Measurements from ENCODE around the gene PDZD4.
A peak's percentile ranks its signal among the peaks of the same experiment; 100 is the strongest.

Gene PDZD4

GRCh38 chrX:153779891-153780677 is 50.3 kb downstream of the PDZD4 start:
- H3K4me3 ChIP-seq (ENCODE audit: low read depth in 1 of 2, low read length in 2 of 2), result no peak overlapping the region
- H3K36me3 ChIP-seq (ENCODE audit: insufficient read depth, low read length), result no peaks in the 10 kb centered on the region
- no peaks in the 10 kb centered on the region for H3K9me3 ChIP-seq (ENCODE audit: low read length)
- no peak overlapping the region for H3K9ac ChIP-seq (ENCODE audit: low read length)
- peaks cover 7% of the 10 kb centered on the region for H3K4me1 ChIP-seq (ENCODE audit: insufficient read depth, low read length)
- peak overlapping the region; percentile 63 for H3K27ac ChIP-seq (ENCODE audit: low read depth, low read length)
- H3K27me3 ChIP-seq (ENCODE audit: control insufficient read depth in 1 of 2, insufficient read depth in 2 of 2, low read length in 2 of 2), result peaks cover 0 to 10% of the 10 kb centered on the region in 2 donors

DNA sequence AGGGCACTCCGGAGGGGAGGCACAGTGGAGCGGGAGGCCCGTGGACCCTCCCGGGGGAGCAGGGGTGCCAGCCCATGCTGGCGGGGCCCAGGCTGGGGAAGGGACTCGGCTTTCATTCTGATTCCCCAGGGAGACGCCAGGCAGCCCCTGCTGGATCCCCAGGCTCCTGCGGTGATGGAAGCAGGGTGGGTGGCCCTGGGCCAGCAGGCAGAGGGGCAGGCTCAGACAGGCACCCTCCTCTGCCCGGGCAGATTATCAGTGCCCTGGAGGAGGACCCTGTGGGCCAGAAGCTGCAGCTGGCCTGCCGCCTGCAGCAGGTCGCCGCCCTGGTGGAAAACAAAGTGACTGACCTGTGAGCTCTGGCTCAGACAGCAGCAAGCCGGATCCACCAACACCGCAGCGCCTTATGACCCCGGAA is 51.7 kb downstream of the PDZD4 start:
- Histone ChIP-seq H3K4me1 (ENCODE audit: insufficient read depth, low read length) (peaks cover 7% of the 10 kb centered on the region), H3K9ac (ENCODE audit: low read length) (no peak overlapping the region), H3K9me3 (ENCODE audit: low read length) (no peaks in the 10 kb centered on the region), H3K27ac (ENCODE audit: low read depth, low read length) (no peak overlapping the region), H3K4me3 (ENCODE audit: low read depth in 1 of 2, low read length in 2 of 2) (no peak overlapping the region), H3K36me3 (ENCODE audit: insufficient read depth, low read length) (no peaks in the 10 kb centered on the region), H3K27me3 (ENCODE audit: control insufficient read depth in 1 of 2, insufficient read depth in 2 of 2, low read length in 2 of 2) (peaks cover 0 to 10% of the 10 kb centered on the region in 2 donors)

GRCh38 chrX:153778181-153778580 is 52.2 kb downstream of the PDZD4 start:
- Histone ChIP-seq H3K27me3 (ENCODE audit: control insufficient read depth in 1 of 2, insufficient read depth in 2 of 2, low read length in 2 of 2) (peaks cover 0 to 10% of the 10 kb centered on the region in 2 donors), H3K36me3 (ENCODE audit: insufficient read depth, low read length) (no peaks in the 10 kb centered on the region), H3K27ac (ENCODE audit: low read depth, low read length) (no peak overlapping the region), H3K4me3 (ENCODE audit: low read depth in 1 of 2, low read length in 2 of 2) (no peak overlapping the region), H3K9me3 (ENCODE audit: low read length) (no peaks in the 10 kb centered on the region), H3K9ac (ENCODE audit: low read length) (no peak overlapping the region), H3K4me1 (ENCODE audit: insufficient read depth, low read length) (peaks cover 7% of the 10 kb centered on the region)

DNA sequence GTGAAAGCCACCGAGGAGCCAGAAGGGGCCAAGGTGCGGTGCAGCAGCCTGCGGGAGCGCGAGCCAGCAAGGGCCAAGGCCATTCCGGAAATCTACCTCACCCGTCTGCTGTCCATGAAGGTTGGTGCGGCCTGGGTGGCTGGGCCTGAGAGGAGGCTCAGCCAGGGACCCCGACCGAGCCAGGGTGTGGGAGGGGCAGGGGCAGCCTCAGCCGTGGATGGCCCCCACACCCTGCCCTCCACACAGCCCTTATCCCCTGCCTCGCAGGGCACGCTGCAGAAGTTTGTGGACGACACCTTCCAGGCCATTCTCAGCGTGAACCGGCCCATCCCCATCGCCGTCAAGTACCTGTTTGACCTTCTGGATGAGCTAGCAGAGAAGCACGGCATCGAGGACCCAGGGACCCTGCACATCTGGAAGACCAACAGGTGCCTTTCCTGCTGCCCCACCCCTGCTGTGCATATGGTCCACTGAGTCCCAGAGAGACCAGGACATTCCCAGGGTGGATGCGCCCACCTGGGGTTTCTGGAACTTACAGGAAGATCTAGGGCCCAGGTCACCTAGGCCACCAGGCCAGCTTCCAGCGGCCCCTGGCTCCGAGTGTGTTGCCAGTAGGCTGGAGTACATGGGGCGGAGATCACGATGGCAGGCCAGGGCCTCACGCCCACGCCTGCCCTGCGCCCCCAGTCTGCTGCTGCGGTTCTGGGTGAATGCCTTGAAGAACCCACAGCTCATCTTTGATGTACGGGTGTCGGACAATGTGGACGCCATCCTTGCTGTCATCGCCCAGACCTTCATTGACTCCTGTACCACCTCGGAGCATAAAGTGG is 52.9 kb downstream of the PDZD4 start:
- H3K9me3 ChIP-seq (ENCODE audit: low read length), result no peaks in the 10 kb centered on the region
- peaks cover 0 to 10% of the 10 kb centered on the region in 2 donors for H3K27me3 ChIP-seq (ENCODE audit: control insufficient read depth in 1 of 2, insufficient read depth in 2 of 2, low read length in 2 of 2)
- no peak overlapping the region for H3K9ac ChIP-seq (ENCODE audit: low read length)
- H3K4me3 ChIP-seq (ENCODE audit: low read depth in 1 of 2, low read length in 2 of 2), result no peak overlapping the region
- no peaks in the 10 kb centered on the region for H3K36me3 ChIP-seq (ENCODE audit: insufficient read depth, low read length)
- H3K4me1 ChIP-seq (ENCODE audit: insufficient read depth, low read length), result peaks cover 7% of the 10 kb centered on the region
- H3K27ac ChIP-seq (ENCODE audit: low read depth, low read length), result no peak overlapping the region

DNA sequence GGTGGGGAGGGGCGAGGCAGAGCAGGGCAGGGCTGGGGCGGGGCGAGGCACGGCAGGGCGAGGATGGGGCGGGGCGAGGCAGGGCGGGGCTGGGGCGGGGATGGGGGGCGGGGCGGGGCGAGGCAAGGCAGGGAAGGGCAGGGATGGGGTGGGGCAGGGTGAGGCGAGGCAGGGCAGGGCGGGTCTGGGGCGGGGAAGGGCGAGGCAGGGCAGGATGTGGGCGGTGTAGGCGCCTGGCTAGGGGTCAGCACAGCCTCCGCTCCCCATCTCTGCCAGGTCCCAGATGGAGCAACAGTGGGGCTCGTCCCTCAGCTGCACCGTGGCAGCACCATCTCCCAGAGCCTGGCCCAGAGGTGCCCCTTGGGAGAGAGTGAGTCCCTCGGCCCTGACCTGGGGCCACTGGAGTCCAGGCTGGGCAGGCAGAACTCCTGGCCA is 53.7 kb downstream of the PDZD4 start:
- Histone ChIP-seq H3K27me3 (ENCODE audit: control insufficient read depth in 1 of 2, insufficient read depth in 2 of 2, low read length in 2 of 2) (peaks cover 0 to 12% of the 10 kb centered on the region in 2 donors), H3K27ac (ENCODE audit: low read depth, low read length) (no peak overlapping the region), H3K36me3 (ENCODE audit: insufficient read depth, low read length) (no peaks in the 10 kb centered on the region), H3K4me1 (ENCODE audit: insufficient read depth, low read length) (peaks cover 7% of the 10 kb centered on the region), H3K4me3 (ENCODE audit: low read depth in 1 of 2, low read length in 2 of 2) (no peak overlapping the region), H3K9me3 (ENCODE audit: low read length) (no peaks in the 10 kb centered on the region), H3K9ac (ENCODE audit: low read length) (no peak overlapping the region)

- no peak overlapping the region for H3K4me3 ChIP-seq (ENCODE audit: low read depth in 1 of 2, low read length in 2 of 2)
Measured at GRCh38 chrX:153776120-153776599, 54.2 kb downstream of the PDZD4 start.

DNA sequence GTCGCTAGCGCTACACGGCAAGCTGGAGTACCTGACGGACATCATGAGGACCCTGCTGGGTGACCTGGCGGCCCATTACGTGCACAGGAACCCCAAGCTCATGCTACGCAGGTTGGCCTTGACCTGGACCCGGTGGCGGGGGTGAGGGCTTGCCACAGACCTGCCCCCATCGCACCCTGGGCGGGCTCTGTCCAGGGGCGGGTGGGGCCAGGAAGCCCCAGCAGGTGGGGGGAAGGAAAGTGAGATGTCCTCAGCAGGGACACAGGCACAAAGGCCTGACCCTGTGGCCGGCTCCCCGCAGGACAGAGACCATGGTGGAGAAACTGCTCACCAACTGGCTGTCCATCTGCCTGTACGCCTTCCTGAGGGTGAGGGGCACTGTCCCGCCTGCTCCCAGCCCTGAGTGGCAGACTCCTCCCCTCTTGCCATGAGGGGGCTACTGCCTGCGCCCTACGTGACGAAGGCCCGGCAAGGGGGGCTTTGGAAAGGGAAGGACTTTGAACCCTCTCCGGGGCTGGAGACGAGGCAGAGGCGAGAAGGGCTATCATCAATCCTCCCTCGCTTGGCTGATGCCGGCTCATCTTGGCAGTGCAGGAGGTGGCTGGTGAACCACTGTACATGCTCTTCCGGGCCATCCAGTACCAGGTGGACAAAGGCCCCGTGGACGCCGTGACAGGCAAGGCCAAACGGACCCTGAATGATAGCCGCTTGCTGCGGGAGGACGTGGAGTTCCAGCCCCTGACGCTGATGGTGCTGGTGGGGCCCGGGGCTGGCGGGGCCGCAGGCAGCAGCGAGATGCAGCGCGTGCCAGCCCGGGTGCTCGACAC is 54.8 kb downstream of the PDZD4 start:
- H3K27ac ChIP-seq (ENCODE audit: low read depth, low read length), result no peak overlapping the region
- no peak overlapping the region for H3K9ac ChIP-seq (ENCODE audit: low read length)
- peaks cover 5% of the 10 kb centered on the region for H3K4me1 ChIP-seq (ENCODE audit: insufficient read depth, low read length)
- peaks cover 4% of the 10 kb centered on the region for H3K36me3 ChIP-seq (ENCODE audit: insufficient read depth, low read length)
- no peak overlapping the region for H3K4me3 ChIP-seq (ENCODE audit: low read depth in 1 of 2, low read length in 2 of 2)
- H3K9me3 ChIP-seq (ENCODE audit: low read length), result no peaks in the 10 kb centered on the region
- peaks cover 0 to 8% of the 10 kb centered on the region in 2 donors for H3K27me3 ChIP-seq (ENCODE audit: control insufficient read depth in 1 of 2, insufficient read depth in 2 of 2, low read length in 2 of 2)

More at GRCh38 chrX:153776120-153776599, 54.2 kb downstream of the PDZD4 start:
- no peaks in the 10 kb centered on the region for H3K36me3 ChIP-seq (ENCODE audit: insufficient read depth, low read length)
- H3K4me1 ChIP-seq (ENCODE audit: insufficient read depth, low read length), result peaks cover 7% of the 10 kb centered on the region
- peaks cover 0 to 9% of the 10 kb centered on the region in 2 donors for H3K27me3 ChIP-seq (ENCODE audit: control insufficient read depth in 1 of 2, insufficient read depth in 2 of 2, low read length in 2 of 2)
- H3K9ac ChIP-seq (ENCODE audit: low read length), result no peak overlapping the region
- H3K9me3 ChIP-seq (ENCODE audit: low read length), result no peaks in the 10 kb centered on the region
- no peak overlapping the region for H3K27ac ChIP-seq (ENCODE audit: low read depth, low read length)

- H3K27me3 ChIP-seq (ENCODE audit: control insufficient read depth in 1 of 2, insufficient read depth in 2 of 2, low read length in 2 of 2), result peaks cover 0 to 8% of the 10 kb centered on the region in 2 donors
- H3K27ac ChIP-seq (ENCODE audit: low read depth, low read length), result no peak overlapping the region
- no peaks in the 10 kb centered on the region for H3K4me1 ChIP-seq (ENCODE audit: insufficient read depth, low read length)
- peaks cover 10% of the 10 kb centered on the region for H3K36me3 ChIP-seq (ENCODE audit: insufficient read depth, low read length)
- no peak overlapping the region for H3K4me3 ChIP-seq (ENCODE audit: low read depth in 1 of 2, low read length in 2 of 2)
- no peak overlapping the region for H3K9ac ChIP-seq (ENCODE audit: low read length)
- H3K9me3 ChIP-seq (ENCODE audit: low read length), result no peaks in the 10 kb centered on the region
Measured at GRCh38 chrX:153774576-153775292, 55.6 kb downstream of the PDZD4 start.

- Histone ChIP-seq H3K9ac (ENCODE audit: low read length) (no peak overlapping the region), H3K4me1 (ENCODE audit: insufficient read depth, low read length) (no peaks in the 10 kb centered on the region), H3K27me3 (ENCODE audit: control insufficient read depth in 1 of 2, insufficient read depth in 2 of 2, low read length in 2 of 2) (peaks cover 0 to 13% of the 10 kb centered on the region in 2 donors), H3K4me3 (ENCODE audit: low read depth in 1 of 2, low read length in 2 of 2) (no peak overlapping the region), H3K9me3 (ENCODE audit: low read length) (no peaks in the 10 kb centered on the region), H3K27ac (ENCODE audit: low read depth, low read length) (no peak overlapping the region), H3K36me3 (ENCODE audit: insufficient read depth, low read length) (peaks cover 11% of the 10 kb centered on the region)
Measured at GRCh38 chrX:153773741-153774575, 56.4 kb downstream of the PDZD4 start.

DNA sequence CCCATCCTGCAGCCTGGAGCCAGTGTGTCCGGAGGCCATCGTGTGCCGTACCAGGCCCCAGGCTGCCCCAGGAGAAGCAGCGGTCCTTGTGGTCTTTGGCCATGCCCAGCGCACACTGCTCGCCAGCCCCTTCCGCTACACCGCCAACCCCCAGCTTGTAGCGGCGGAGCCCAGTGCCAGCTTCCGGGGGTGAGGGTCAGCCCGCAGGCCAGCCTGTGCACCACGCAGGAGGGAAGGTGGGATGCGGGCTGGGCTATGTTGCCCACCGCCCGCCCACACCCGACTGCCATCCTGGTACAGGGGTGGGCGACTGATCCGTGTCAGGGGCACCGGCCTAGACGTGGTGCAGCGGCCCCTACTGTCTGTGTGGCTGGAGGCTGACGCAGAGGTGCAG is 57.1 kb downstream of the PDZD4 start:
- H3K4me3 ChIP-seq (ENCODE audit: low read depth in 1 of 2, low read length in 2 of 2), result no peak overlapping the region
- no peak overlapping the region for H3K27ac ChIP-seq (ENCODE audit: low read depth, low read length)
- no peak overlapping the region for H3K9ac ChIP-seq (ENCODE audit: low read length)
- peaks cover 13% of the 10 kb centered on the region for H3K36me3 ChIP-seq (ENCODE audit: insufficient read depth, low read length)
- peaks cover 0 to 15% of the 10 kb centered on the region in 2 donors for H3K27me3 ChIP-seq (ENCODE audit: control insufficient read depth in 1 of 2, insufficient read depth in 2 of 2, low read length in 2 of 2)
- H3K9me3 ChIP-seq (ENCODE audit: low read length), result no peaks in the 10 kb centered on the region
- no peaks in the 10 kb centered on the region for H3K4me1 ChIP-seq (ENCODE audit: insufficient read depth, low read length)

All from muscle layer of colon (tissue), 2 donors.